Esophagus mucosa (tissue), 1 donor: ENCODE measurements around the gene AFMID. TPM values are rescaled to one million over a fixed set of nuclear protein-coding genes. Genes with fewer than 3 reads are reported as not detected.

Source experiments
- ATAC-seq: fragments of 200-7000 bp; cut with Tn5 transposase; one replicate; pipeline ENCODE4 v1.9.1; 2020
- total RNA-seq: library from RNA; stranded (reverse); gene quantifications from one replicate; pipeline ENCODE4 v1.2.4, GENCODE V29; 2023
- donor health status: DM: yes; HTN: yes; CAD: no.

Gene AFMID
- total RNA-seq, 1 donor from 2014 or later, result 19.2 TPM

GRCh38 chr17:78255953-78256706, 69.0 kb downstream of the AFMID start:
- ATAC-seq, result no peak

GRCh38 chr17:78256707-78257591, 69.8 kb downstream of the AFMID start:
- no peak for ATAC-seq

Other genes with a start within 250 kb of the AFMID start
- gene TNRC6C, start 228.7 kb upstream of the AFMID start, total RNA-seq, result 6.8 TPM
- 50.2 TPM for gene TMC6, start 58.6 kb upstream of the AFMID start, total RNA-seq
- 2.0 TPM for gene TMC8, start 56.6 kb upstream of the AFMID start, total RNA-seq
- 0.44 TPM for gene C17orf99, start 41.0 kb upstream of the AFMID start, total RNA-seq
- gene SYNGR2, start 18.8 kb upstream of the AFMID start, total RNA-seq, result 73.0 TPM
- gene TK1, start 310 bp upstream of the AFMID start, total RNA-seq, result 33.3 TPM
- gene BIRC5, start 26.9 kb downstream of the AFMID start, total RNA-seq, result 28.5 TPM
- not detected for gene TMEM235, start 44.3 kb downstream of the AFMID start, total RNA-seq
- 13.6 TPM for gene SOCS3, start 172.7 kb downstream of the AFMID start, total RNA-seq
- 15.9 TPM for gene PGS1, start 191.3 kb downstream of the AFMID start, total RNA-seq